Measurements from ENCODE around the gene C3orf20. TPM values are rescaled to one million over a fixed set of nuclear protein-coding genes. Genes with fewer than 3 reads are reported as not detected.
A peak's percentile ranks its signal among the peaks of the same experiment; 100 is the strongest.

C3orf20 gene
- total and polyA plus RNA-seq, 9 of the 15 experiments (the other 6 are each of a cell fraction or from before 2014, with no cell fraction given) = 0.04 TPM; not detected in 8

GRCh38 chr3:14744556-14744955 is 69.6 kb downstream of the C3orf20 start (continued):
- TF ChIP-seq RAD51 (IDR thresholded peaks at IDR 0.05; ENCODE audit: borderline replicate concordance, low read depth) (peak; percentile 45; the same call in 1 of the 2 replicates), ZNF384 (IDR thresholded peaks at IDR 0.05; ENCODE audit: low read depth, low read length) (no peak), TFE3 (CRISPR knock-in tag; IDR thresholded peaks at IDR 0.05) (0 out of 2 replicates have a peak, but pooled peaks have one; percentile 6), USF2 (CRISPR knock-in tag; IDR thresholded peaks at IDR 0.05) (0 out of 2 replicates have a peak, but pooled peaks have one; percentile 20), AFF4 (CRISPR knock-in tag; IDR thresholded peaks at IDR 0.05) (no peak)
